IPS-18a (cell line): ENCODE results near the gene FKBP5.
"Not testable (repeated sequence)": the region's sequence is repeated elsewhere in the genome, so short reads cannot be mapped to it uniquely, and the experiment has no call there.

Source experiments
- H3K27ac ChIP-seq: one replicate; pipeline ENCODE4 v1.5.1; 2013; ENCODE audit warnings: low read length
- H3K27me3 ChIP-seq: one replicate; pipeline ENCODE4 v1.6.1; 2013; ENCODE audit warnings: mild to moderate bottlenecking, low read length; ENCODE audit not compliant: control insufficient read depth, insufficient read depth
- H3K36me3 ChIP-seq: one replicate; pipeline ENCODE4 v1.6.1; 2013; ENCODE audit warnings: low read depth, low read length; ENCODE audit not compliant: control insufficient read depth
- H3K4me1 ChIP-seq: one replicate; pipeline ENCODE4 v1.6.1; 2013; ENCODE audit warnings: low read depth, low read length; ENCODE audit not compliant: control insufficient read depth
- H3K4me3 ChIP-seq: one replicate; pipeline ENCODE4 v1.5.1; 2013; ENCODE audit warnings: low read length
- H3K9ac ChIP-seq: one replicate; pipeline ENCODE4 v1.6.1; 2013; ENCODE audit warnings: mild to moderate bottlenecking, low read length, moderate library complexity
- H3K9me3 ChIP-seq: one replicate; pipeline ENCODE4 v1.6.1; 2013; ENCODE audit warnings: low read depth, low read length; ENCODE audit not compliant: control insufficient read depth

FKBP5 gene

GRCh38 chr6:35686436-35686835, 2.3 kb downstream of the FKBP5 start:
- Histone ChIP-seq H3K9me3 (no peaks in the 10 kb centered on the region), H3K4me3 (no peak overlapping the region)

GRCh38 chr6:35683267-35683666, 5.4 kb downstream of the FKBP5 start:
- H3K9me3 ChIP-seq, result no peaks in the 10 kb centered on the region
- H3K9ac ChIP-seq, result no peak overlapping the region
- H3K36me3 ChIP-seq, result no peaks in the 10 kb centered on the region
- no peak overlapping the region for H3K4me3 ChIP-seq
- no peak overlapping the region for H3K27ac ChIP-seq
- H3K4me1 ChIP-seq, result peaks cover 11% of the 10 kb centered on the region
- H3K27me3 ChIP-seq, result peaks cover 16% of the 10 kb centered on the region

More at GRCh38 chr6:35686436-35686835, 2.3 kb downstream of the FKBP5 start:
- Histone ChIP-seq H3K4me1 (peaks cover 14% of the 10 kb centered on the region), H3K36me3 (no peaks in the 10 kb centered on the region), H3K27ac (no peak overlapping the region), H3K27me3 (peaks cover 16% of the 10 kb centered on the region), H3K9ac (no peak overlapping the region)

- Histone ChIP-seq H3K4me3 (no peak overlapping the region), H3K27ac (no peak overlapping the region), H3K36me3 (no peaks in the 10 kb centered on the region)
These were observed 7.4 kb downstream of the FKBP5 start for GRCh38 chr6:35681298-35681697.

GRCh38 chr6:35679399-35679798, 9.3 kb downstream of the FKBP5 start:
- H3K36me3 ChIP-seq, result no peaks in the 10 kb centered on the region
- no peaks in the 10 kb centered on the region for H3K27me3 ChIP-seq
- H3K9me3 ChIP-seq, result no peaks in the 10 kb centered on the region
- no peak overlapping the region for H3K9ac ChIP-seq
- no peak overlapping the region for H3K27ac ChIP-seq
- no peaks in the 10 kb centered on the region for H3K4me1 ChIP-seq
- H3K4me3 ChIP-seq, result no peak overlapping the region

More at GRCh38 chr6:35681298-35681697, 7.4 kb downstream of the FKBP5 start:
- Histone ChIP-seq H3K9ac (no peak overlapping the region), H3K4me1 (no peaks in the 10 kb centered on the region), H3K27me3 (no peaks in the 10 kb centered on the region), H3K9me3 (no peaks in the 10 kb centered on the region)

GRCh38 chr6:35678814-35679213, 9.9 kb downstream of the FKBP5 start:
- Histone ChIP-seq H3K36me3 (no peaks in the 10 kb centered on the region), H3K27me3 (no peaks in the 10 kb centered on the region), H3K4me1 (no peaks in the 10 kb centered on the region), H3K9ac (no peak overlapping the region), H3K9me3 (no peaks in the 10 kb centered on the region), H3K4me3 (no peak overlapping the region), H3K27ac (no peak overlapping the region)

- Histone ChIP-seq H3K36me3 (no peaks in the 10 kb centered on the region), H3K4me1 (no peaks in the 10 kb centered on the region), H3K9me3 (no peaks in the 10 kb centered on the region), H3K9ac (no peak overlapping the region), H3K27me3 (no peaks in the 10 kb centered on the region), H3K27ac (no peak overlapping the region), H3K4me3 (no peak overlapping the region)
These were observed 10.6 kb downstream of the FKBP5 start for GRCh38 chr6:35678021-35678654.

- H3K9me3 ChIP-seq, result no peaks in the 10 kb centered on the region
- no peaks in the 10 kb centered on the region for H3K27me3 ChIP-seq
- H3K9ac ChIP-seq, result no peak overlapping the region
- no peak overlapping the region for H3K27ac ChIP-seq
- H3K4me3 ChIP-seq, result no peak overlapping the region
- H3K36me3 ChIP-seq, result no peaks in the 10 kb centered on the region
- no peaks in the 10 kb centered on the region for H3K4me1 ChIP-seq
These were observed 11.3 kb downstream of the FKBP5 start for GRCh38 chr6:35677456-35677855.

- H3K9me3 ChIP-seq, result no peaks in the 10 kb centered on the region
- H3K9ac ChIP-seq, result no peak overlapping the region
- H3K36me3 ChIP-seq, result no peaks in the 10 kb centered on the region
- no peak overlapping the region for H3K4me3 ChIP-seq
- no peaks in the 10 kb centered on the region for H3K27me3 ChIP-seq
- no peaks in the 10 kb centered on the region for H3K4me1 ChIP-seq
- no peak overlapping the region for H3K27ac ChIP-seq
These were observed 12.8 kb downstream of the FKBP5 start for GRCh38 chr6:35675871-35676459.

- H3K9ac ChIP-seq, result no peak overlapping the region
- no peak overlapping the region for H3K4me3 ChIP-seq
- H3K27ac ChIP-seq, result no peak overlapping the region
- H3K36me3 ChIP-seq, result no peaks in the 10 kb centered on the region
- no peaks in the 10 kb centered on the region for H3K27me3 ChIP-seq
- H3K4me1 ChIP-seq, result no peaks in the 10 kb centered on the region
- no peaks in the 10 kb centered on the region for H3K9me3 ChIP-seq
These were observed 14.1 kb downstream of the FKBP5 start for GRCh38 chr6:35674594-35674993.

GRCh38 chr6:35673755-35674154, 15.0 kb downstream of the FKBP5 start:
- H3K27me3 ChIP-seq, result no peaks in the 10 kb centered on the region
- no peak overlapping the region for H3K4me3 ChIP-seq
- H3K9ac ChIP-seq, result no peak overlapping the region
- no peaks in the 10 kb centered on the region for H3K36me3 ChIP-seq
- no peak overlapping the region for H3K27ac ChIP-seq
- H3K4me1 ChIP-seq, result no peaks in the 10 kb centered on the region
- H3K9me3 ChIP-seq, result no peaks in the 10 kb centered on the region

- not testable (repeated sequence) for H3K27ac ChIP-seq, H3K36me3 ChIP-seq
These were observed 15.4 kb downstream of the FKBP5 start for GRCh38 chr6:35673284-35673666.

GRCh38 chr6:35670453-35670852, 18.3 kb downstream of the FKBP5 start:
- not testable (repeated sequence) for H3K36me3 ChIP-seq, H3K4me1 ChIP-seq, H3K27me3 ChIP-seq, H3K27ac ChIP-seq, H3K9me3 ChIP-seq, H3K9ac ChIP-seq, H3K4me3 ChIP-seq

More at GRCh38 chr6:35673284-35673666, 15.4 kb downstream of the FKBP5 start:
- not testable (repeated sequence) for H3K27me3 ChIP-seq, H3K9ac ChIP-seq, H3K9me3 ChIP-seq, H3K4me1 ChIP-seq, H3K4me3 ChIP-seq
